Activated naive CD4-positive, alpha-beta T cell treated with anti-CD3 and anti-CD28 coated beads, Interleukin-2, amount 50 U/mL, for 72 hours (primary cell): Measurements from ENCODE around the gene LEF1. TPM values are rescaled to one million over a fixed set of nuclear protein-coding genes. Genes with fewer than 3 reads are reported as not detected.

ENCODE experiments used
- ATAC-seq, 2 donors: fragments of 150-1000 bp; cut with Tn5 transposase; 2 replicates each; pipeline ENCODE4 v1.10.0; 2021; ENCODE audit warnings: mild to moderate bottlenecking in 2 of 2, moderate library complexity in 2 of 2
- DNase-seq, 2 donors: peaks; one replicate each; pipeline ENCODE4 v3.0.0; 2021 to 2022; ENCODE audit warnings: low spot score in 2 of 2
- H3K27ac Mint-ChIP-seq, 2 donors: one replicate each; pipeline ENCODE4 v1.8.0; 2022; ENCODE audit warnings: mild to moderate bottlenecking in 2 of 2, mixed read lengths in 2 of 2
- H3K36me3 Mint-ChIP-seq, 2 donors: one replicate each; pipeline ENCODE4 v1.8.0; 2022; ENCODE audit warnings: mixed read lengths in 2 of 2
- H3K9me3 Mint-ChIP-seq, 2 donors: one replicate each; pipeline ENCODE4 v1.8.0; 2022; ENCODE audit warnings: mixed read lengths in 2 of 2
- total RNA-seq, 2 donors: library from RNA; stranded (reverse); gene quantifications; one replicate each; pipeline ENCODE4 v1.2.3, GENCODE V29; 2022

The LEF1 gene
- total RNA-seq, 2 donors from 2014 or later: 205 to 291 TPM

GRCh38 chr4:108048997-108049396, 119.7 kb downstream of the LEF1 start:
- H3K36me3 Mint-ChIP-seq: peaks cover 27 to 79% of the 10 kb centered on the region in 2 donors
- DNase-seq (no peak), ATAC-seq (peak in 1 of 2 donors; percentile 19)
- H3K27ac Mint-ChIP-seq: peak overlapping the region; percentile 93 to 99
- no peaks in the 10 kb centered on the region for H3K9me3 Mint-ChIP-seq

- no peak for DNase-seq
- no peak for ATAC-seq
- Mint-ChIP-seq H3K36me3 (peaks cover 22 to 78% of the 10 kb centered on the region in 2 donors), H3K27ac (peak overlapping the region; percentile 77 to 93), H3K9me3 (no peaks in the 10 kb centered on the region)
Measured at GRCh38 chr4:108048157-108048556, 120.6 kb downstream of the LEF1 start.

GRCh38 chr4:108047199-108047598, 121.5 kb downstream of the LEF1 start:
- no peak for DNase-seq
- Mint-ChIP-seq H3K27ac (peak overlapping the region; percentile 88 to 98), H3K9me3 (no peaks in the 10 kb centered on the region), H3K36me3 (peaks cover 22 to 70% of the 10 kb centered on the region in 2 donors)
- no peak for ATAC-seq

GRCh38 chr4:108045687-108046024, 123.1 kb downstream of the LEF1 start:
- DNase-seq (no peak), ATAC-seq (peak; percentile 47 to 77)
- no peaks in the 10 kb centered on the region for H3K9me3 Mint-ChIP-seq
- peaks cover 22 to 57% of the 10 kb centered on the region in 2 donors for H3K36me3 Mint-ChIP-seq
- peak overlapping the region; percentile 88 to 98 for H3K27ac Mint-ChIP-seq

GRCh38 chr4:108044951-108045686, 123.6 kb downstream of the LEF1 start:
- H3K27ac Mint-ChIP-seq: peak overlapping the region; percentile 88 to 98
- peak; percentile 48 to 78 for ATAC-seq
- no peak for DNase-seq
- no peaks in the 10 kb centered on the region for H3K9me3 Mint-ChIP-seq
- peaks cover 22 to 56% of the 10 kb centered on the region in 2 donors for H3K36me3 Mint-ChIP-seq

- peak; percentile 27 to 50 for ATAC-seq
- DNase-seq: no peak
- H3K36me3 Mint-ChIP-seq: peaks cover 10 to 50% of the 10 kb centered on the region in 2 donors
- no peaks in the 10 kb centered on the region for H3K9me3 Mint-ChIP-seq
- H3K27ac Mint-ChIP-seq: peak overlapping the region; percentile 88 to 92
Measured at GRCh38 chr4:108043526-108043925, 125.2 kb downstream of the LEF1 start.

- peaks cover 10 to 46% of the 10 kb centered on the region in 2 donors for H3K36me3 Mint-ChIP-seq
- peak overlapping the region; percentile 88 to 92 for H3K27ac Mint-ChIP-seq
- ATAC-seq: no peak
- H3K9me3 Mint-ChIP-seq: no peaks in the 10 kb centered on the region
- no peak for DNase-seq
Measured at GRCh38 chr4:108042927-108043326, 125.8 kb downstream of the LEF1 start.

GRCh38 chr4:108037884-108038283, 130.8 kb downstream of the LEF1 start:
- Mint-ChIP-seq H3K27ac (peak overlapping the region; percentile 91 to 97), H3K9me3 (peaks cover 0 to 4% of the 10 kb centered on the region in 2 donors), H3K36me3 (peaks cover 6 to 37% of the 10 kb centered on the region in 2 donors)
- no peak for DNase-seq
- peak; percentile 70 to 71 for ATAC-seq

GRCh38 chr4:108036213-108036612, 132.5 kb downstream of the LEF1 start:
- H3K9me3 Mint-ChIP-seq: peaks cover 0 to 8% of the 10 kb centered on the region in 2 donors
- ATAC-seq (peak; percentile 76 to 81), DNase-seq (peak; percentile 69 to 80)
- H3K27ac Mint-ChIP-seq: peak overlapping the region; percentile 91 to 97
- H3K36me3 Mint-ChIP-seq: peaks cover 6 to 48% of the 10 kb centered on the region in 2 donors

GRCh38 chr4:108035691-108036090, 133.0 kb downstream of the LEF1 start:
- DNase-seq (no peak), ATAC-seq (no peak)
- Mint-ChIP-seq H3K27ac (peak overlapping the region; percentile 91 to 97), H3K9me3 (peaks cover 0 to 8% of the 10 kb centered on the region in 2 donors), H3K36me3 (peaks cover 6 to 53% of the 10 kb centered on the region in 2 donors)

GRCh38 chr4:108034565-108034964, 134.2 kb downstream of the LEF1 start:
- Mint-ChIP-seq H3K36me3 (peaks cover 6 to 47% of the 10 kb centered on the region in 2 donors), H3K27ac (peak overlapping the region in 1 of 2 donors; percentile 6), H3K9me3 (peaks cover 0 to 8% of the 10 kb centered on the region in 2 donors)
- ATAC-seq (no peak), DNase-seq (no peak)

- H3K9me3 Mint-ChIP-seq: peaks cover 0 to 8% of the 10 kb centered on the region in 2 donors
- ATAC-seq (no peak), DNase-seq (no peak)
- peaks cover 6 to 52% of the 10 kb centered on the region in 2 donors for H3K36me3 Mint-ChIP-seq
- no peak overlapping the region for H3K27ac Mint-ChIP-seq
Measured at GRCh38 chr4:108033348-108033747, 135.4 kb downstream of the LEF1 start.

GRCh38 chr4:108031427-108032083, 137.2 kb downstream of the LEF1 start:
- Mint-ChIP-seq H3K27ac (peak overlapping the region; percentile 93 to 99), H3K9me3 (peaks cover 0 to 4% of the 10 kb centered on the region in 2 donors), H3K36me3 (peaks cover 9 to 46% of the 10 kb centered on the region in 2 donors)
- ATAC-seq (peak; percentile 69 to 73), DNase-seq (peak; percentile 62 to 67)

GRCh38 chr4:108030332-108030731, 138.4 kb downstream of the LEF1 start:
- DNase-seq: peak; percentile 66 to 75
- Mint-ChIP-seq H3K36me3 (peaks cover 10 to 48% of the 10 kb centered on the region in 2 donors), H3K27ac (peak overlapping the region; percentile 93 to 99), H3K9me3 (peaks cover 0 to 4% of the 10 kb centered on the region in 2 donors)
- ATAC-seq: peak; percentile 73 to 80

- ATAC-seq (peak; percentile 7 to 57), DNase-seq (no peak)
- Mint-ChIP-seq H3K36me3 (peaks cover 9 to 42% of the 10 kb centered on the region in 2 donors), H3K9me3 (peaks cover 0 to 4% of the 10 kb centered on the region in 2 donors), H3K27ac (peak overlapping the region; percentile 93 to 99)
Measured at GRCh38 chr4:108029731-108030130, 139.0 kb downstream of the LEF1 start.

GRCh38 chr4:108029016-108029720, 139.6 kb downstream of the LEF1 start:
- peak; percentile 27 to 30 for ATAC-seq
- peaks cover 5 to 39% of the 10 kb centered on the region in 2 donors for H3K36me3 Mint-ChIP-seq

GRCh38 chr4:108024878-108025165, 143.9 kb downstream of the LEF1 start:
- Mint-ChIP-seq H3K36me3 (peaks cover 6 to 19% of the 10 kb centered on the region in 2 donors), H3K9me3 (no peaks in the 10 kb centered on the region)
- no peak for ATAC-seq

More at GRCh38 chr4:108029016-108029720, 139.6 kb downstream of the LEF1 start:
- no peak for DNase-seq
- Mint-ChIP-seq H3K27ac (peak overlapping the region; percentile 93 to 99), H3K9me3 (peaks cover 0 to 4% of the 10 kb centered on the region in 2 donors)

More at GRCh38 chr4:108024878-108025165, 143.9 kb downstream of the LEF1 start:
- DNase-seq: no peak
- H3K27ac Mint-ChIP-seq: no peak overlapping the region
